NCI-H526 treated with DMSO at 0.1 percent for 48 hours (cell line): Measurements from ENCODE around the gene OVCA2.
A peak's percentile ranks its signal among the peaks of the same experiment; 100 is the strongest.

Source experiments
- DNase-seq: peaks from one replicate; lab custom pipeline; 2025; lab: John Stamatoyannopoulos, UW

OVCA2 gene

GRCh38 chr17:2034806-2035540 is 6.8 kb upstream of the OVCA2 start:
- no peak for DNase-seq

- DNase-seq = no peak
Observed at GRCh38 chr17:2035541-2036488, 6.0 kb upstream of the OVCA2 start.

- no peak for DNase-seq
Observed at GRCh38 chr17:2037155-2037554, 4.7 kb upstream of the OVCA2 start.

GRCh38 chr17:2040219-2040827 is 1.5 kb upstream of the OVCA2 start:
- no peak for DNase-seq

GRCh38 chr17:2040942-2041560 is 771 bp upstream of the OVCA2 start:
- no peak for DNase-seq

GRCh38 chr17:2042390-2042847 is 597 bp downstream of the OVCA2 start:
- DNase-seq = no peak

- no peak for DNase-seq
Observed at GRCh38 chr17:2042933-2043332, 1.1 kb downstream of the OVCA2 start.

- no peak for DNase-seq
Observed at GRCh38 chr17:2043785-2044184, 2.0 kb downstream of the OVCA2 start.

GRCh38 chr17:2044263-2044894 is 2.6 kb downstream of the OVCA2 start:
- DNase-seq = no peak

GRCh38 chr17:2047590-2047989 is 5.8 kb downstream of the OVCA2 start:
- no peak for DNase-seq

GRCh38 chr17:2048805-2049204 is 7.0 kb downstream of the OVCA2 start:
- no peak for DNase-seq

GRCh38 chr17:2049333-2050299 is 7.8 kb downstream of the OVCA2 start:
- DNase-seq = peak; percentile 13

GRCh38 chr17:2050300-2051060 is 8.7 kb downstream of the OVCA2 start:
- no peak for DNase-seq

- no peak for DNase-seq
Observed at GRCh38 chr17:2051061-2051932, 9.5 kb downstream of the OVCA2 start.

GRCh38 chr17:2051933-2052559 is 10.2 kb downstream of the OVCA2 start:
- no peak for DNase-seq

GRCh38 chr17:2053380-2054261 is 11.8 kb downstream of the OVCA2 start:
- peak; percentile 4 for DNase-seq

- DNase-seq = no peak
Observed at GRCh38 chr17:2054262-2054511, 12.4 kb downstream of the OVCA2 start.
